ENCODE measurements around the gene LCE3E.
"Not testable (repeated sequence)": the region's sequence is repeated elsewhere in the genome, so short reads cannot be mapped to it uniquely, and the experiment has no call there.

Gene LCE3E

GRCh38 chr1:152566681-152567080 is at the start of gene LCE3E:
TSS of gene LCE3E (minus strand) at chr1:152566780. CDS start at chr1:152566208, 572 bp downstream.
- DNase-seq (ENCODE audit: low read depth) = no peak

GRCh38 chr1:152613511-152613910 is 46.9 kb upstream of the LCE3E start, which contains the start of gene LCE3B:
TSS of gene LCE3B (plus strand) at chr1:152613811. CDS start at chr1:152613811, 0 bp downstream.
- DNase-seq (ENCODE audit: low read depth) = no peak

GRCh38 chr1:152599934-152600333 is 33.4 kb upstream of the LCE3E start, which contains the start of gene LCE3C:
TSS of gene LCE3C (plus strand) at chr1:152600234. CDS start at chr1:152600732, 498 bp downstream.
- no peak for DNase-seq (ENCODE audit: low read depth)

- DNase-seq (ENCODE audit: low read depth) = no peak
These were observed 30.4 kb upstream of the LCE3E start for GRCh38 chr1:152596986-152597385.

GRCh38 chr1:152585586-152585985 is 19.0 kb upstream of the LCE3E start:
- DNase-seq (ENCODE audit: low read depth) = no peak

- no peak for DNase-seq (ENCODE audit: low read depth)
These were observed 16.1 kb upstream of the LCE3E start for GRCh38 chr1:152582647-152583046.

- no peak for DNase-seq (ENCODE audit: low read depth)
These were observed 13.9 kb upstream of the LCE3E start, which contains the start of gene LCE3D for GRCh38 chr1:152580433-152580832. TSS of gene LCE3D (minus strand) at chr1:152580516. CDS start at chr1:152579936, 580 bp downstream.

GRCh38 chr1:152579526-152579925 is 12.9 kb upstream of the LCE3E start:
- DNase-seq (ENCODE audit: low read depth) = not testable (repeated sequence)

- no peak for DNase-seq (ENCODE audit: low read depth)
These were observed 10.6 kb upstream of the LCE3E start for GRCh38 chr1:152577168-152577567.

- DNase-seq (ENCODE audit: low read depth) = no peak
These were observed 905 bp downstream of the LCE3E start for GRCh38 chr1:152565535-152566215.

- DNase-seq (ENCODE audit: low read depth) = no peak
These were observed 1.5 kb downstream of the LCE3E start for GRCh38 chr1:152565115-152565514.

- DNase-seq (ENCODE audit: low read depth) = not testable (repeated sequence)
These were observed 18.2 kb downstream of the LCE3E start for GRCh38 chr1:152548358-152548757.

GRCh38 chr1:152546704-152547103 is 19.9 kb downstream of the LCE3E start:
- no peak for DNase-seq (ENCODE audit: low read depth)

GRCh38 chr1:152543820-152544219 is 22.8 kb downstream of the LCE3E start:
- DNase-seq (ENCODE audit: low read depth) = no peak

- DNase-seq (ENCODE audit: low read depth) = no peak
These were observed 26.7 kb downstream of the LCE3E start for GRCh38 chr1:152539901-152540300.

GRCh38 chr1:152537496-152537895 is 29.1 kb downstream of the LCE3E start:
- no peak for DNase-seq (ENCODE audit: low read depth)

- no peak for DNase-seq (ENCODE audit: low read depth)
These were observed 30.8 kb downstream of the LCE3E start for GRCh38 chr1:152535774-152536173.

- DNase-seq (ENCODE audit: low read depth) = no peak
These were observed 33.1 kb downstream of the LCE3E start for GRCh38 chr1:152533327-152533938.

- no peak for DNase-seq (ENCODE audit: low read depth)
These were observed 41.4 kb downstream of the LCE3E start for GRCh38 chr1:152525080-152525641.

- DNase-seq (ENCODE audit: low read depth) = no peak
These were observed 46.0 kb downstream of the LCE3E start for GRCh38 chr1:152520561-152521090.

- DNase-seq (ENCODE audit: low read depth) = no peak
These were observed 46.7 kb downstream of the LCE3E start for GRCh38 chr1:152519851-152520250.

- DNase-seq (ENCODE audit: low read depth) = no peak
These were observed 49.3 kb downstream of the LCE3E start for GRCh38 chr1:152517237-152517811.

Data from stimulated activated CD8-positive, alpha-beta memory T cell treated with anti-CD3 and anti-CD28 coated beads, Interleukin-15, amount 100 ng/mL, for 1 hour (primary cell).